Measurements from ENCODE around the gene HELT. TPM values are rescaled to one million over a fixed set of nuclear protein-coding genes. Genes with fewer than 3 reads are reported as not detected.

HELT gene
- total and polyA plus RNA-seq, 10 of the 15 experiments (the other 5 are each of a cell fraction or from before 2014, with no cell fraction given): not detected

- no peak for TF ChIP-seq GABPA (IDR thresholded peaks at IDR 0.05; ENCODE audit: low read depth)
- TF ChIP-seq, protein P1, sequence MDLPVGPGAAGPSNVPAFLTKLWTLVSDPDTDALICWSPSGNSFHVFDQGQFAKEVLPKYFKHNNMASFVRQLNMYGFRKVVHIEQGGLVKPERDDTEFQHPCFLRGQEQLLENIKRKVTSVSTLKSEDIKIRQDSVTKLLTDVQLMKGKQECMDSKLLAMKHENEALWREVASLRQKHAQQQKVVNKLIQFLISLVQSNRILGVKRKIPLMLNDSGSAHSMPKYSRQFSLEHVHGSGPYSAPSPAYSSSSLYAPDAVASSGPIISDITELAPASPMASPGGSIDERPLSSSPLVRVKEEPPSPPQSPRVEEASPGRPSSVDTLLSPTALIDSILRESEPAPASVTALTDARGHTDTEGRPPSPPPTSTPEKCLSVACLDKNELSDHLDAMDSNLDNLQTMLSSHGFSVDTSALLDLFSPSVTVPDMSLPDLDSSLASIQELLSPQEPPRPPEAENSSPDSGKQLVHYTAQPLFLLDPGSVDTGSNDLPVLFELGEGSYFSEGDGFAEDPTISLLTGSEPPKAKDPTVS (IDR thresholded peaks at IDR 0.05; ENCODE audit: low read depth, low read length): no peak
- TF ChIP-seq ZBTB40 (IDR thresholded peaks at IDR 0.05; ENCODE audit: borderline replicate concordance): no peak
- no peak for TF ChIP-seq RB1 (IDR thresholded peaks at IDR 0.05; ENCODE audit: borderline replicate concordance)
- TF ChIP-seq ZNF24 (IDR thresholded peaks at IDR 0.05): no peak
- TF ChIP-seq MLLT1 (IDR thresholded peaks at IDR 0.05): no peak
- no peak for TF ChIP-seq HDAC6 (IDR thresholded peaks at IDR 0.05; ENCODE audit: unreplicated experiment)
- TF ChIP-seq GATAD2B (conservative IDR thresholded peaks at IDR 0.05; ENCODE audit: low read depth): no peak
- TF ChIP-seq FOXM1 (IDR thresholded peaks at IDR 0.05; ENCODE audit: low read depth, low read length): no peak
- TF ChIP-seq TCF3 (IDR thresholded peaks at IDR 0.05; ENCODE audit: borderline replicate concordance, insufficient read depth, low read depth, low read length): no peak
- TF ChIP-seq PAX8 (IDR thresholded peaks at IDR 0.05): no peak
- no peak for TF ChIP-seq EP300 (IDR thresholded peaks at IDR 0.05; ENCODE audit: borderline replicate concordance in 1 of 2, control insufficient read depth in 1 of 2, low read depth in 2 of 2, low read length in 2 of 2)
- TF ChIP-seq ESRRA (IDR thresholded peaks at IDR 0.05; ENCODE audit: low read length): no peak
- TF ChIP-seq, protein P2, sequence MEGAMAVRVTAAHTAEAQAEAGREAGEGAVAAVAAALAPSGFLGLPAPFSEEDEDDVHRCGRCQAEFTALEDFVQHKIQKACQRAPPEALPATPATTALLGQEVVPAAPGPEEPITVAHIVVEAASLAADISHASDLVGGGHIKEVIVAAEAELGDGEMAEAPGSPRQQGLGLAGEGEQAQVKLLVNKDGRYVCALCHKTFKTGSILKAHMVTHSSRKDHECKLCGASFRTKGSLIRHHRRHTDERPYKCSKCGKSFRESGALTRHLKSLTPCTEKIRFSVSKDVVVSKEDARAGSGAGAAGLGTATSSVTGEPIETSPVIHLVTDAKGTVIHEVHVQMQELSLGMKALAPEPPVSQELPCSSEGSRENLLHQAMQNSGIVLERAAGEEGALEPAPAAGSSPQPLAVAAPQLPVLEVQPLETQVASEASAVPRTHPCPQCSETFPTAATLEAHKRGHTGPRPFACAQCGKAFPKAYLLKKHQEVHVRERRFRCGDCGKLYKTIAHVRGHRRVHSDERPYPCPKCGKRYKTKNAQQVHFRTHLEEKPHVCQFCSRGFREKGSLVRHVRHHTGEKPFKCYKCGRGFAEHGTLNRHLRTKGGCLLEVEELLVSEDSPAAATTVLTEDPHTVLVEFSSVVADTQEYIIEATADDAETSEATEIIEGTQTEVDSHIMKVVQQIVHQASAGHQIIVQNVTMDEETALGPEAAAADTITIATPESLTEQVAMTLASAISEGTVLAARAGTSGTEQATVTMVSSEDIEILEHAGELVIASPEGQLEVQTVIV (IDR thresholded peaks at IDR 0.05; ENCODE audit: borderline replicate concordance, partially characterized antibody): no peak
- TF ChIP-seq ZNF207 (IDR thresholded peaks at IDR 0.05; ENCODE audit: borderline replicate concordance): no peak
- no peak for TF ChIP-seq MYC (IDR thresholded peaks at IDR 0.05; ENCODE audit: insufficient read depth, insufficient read length, insufficient replicate concordance, low read length, severe bottlenecking)
These were observed 17.7 kb downstream of the HELT start (continued) for GRCh38 chr4:185036019-185036418.

All from GM12878 (cell line).